ENCODE data around the gene TRERF1. TPM values are rescaled to one million over a fixed set of nuclear protein-coding genes. Genes with fewer than 3 reads are reported as not detected.

TRERF1 gene
- total RNA-seq, 6 experiments from 2014 or later, result 10.5 to 16.4 (median 15.2) TPM

DNA sequence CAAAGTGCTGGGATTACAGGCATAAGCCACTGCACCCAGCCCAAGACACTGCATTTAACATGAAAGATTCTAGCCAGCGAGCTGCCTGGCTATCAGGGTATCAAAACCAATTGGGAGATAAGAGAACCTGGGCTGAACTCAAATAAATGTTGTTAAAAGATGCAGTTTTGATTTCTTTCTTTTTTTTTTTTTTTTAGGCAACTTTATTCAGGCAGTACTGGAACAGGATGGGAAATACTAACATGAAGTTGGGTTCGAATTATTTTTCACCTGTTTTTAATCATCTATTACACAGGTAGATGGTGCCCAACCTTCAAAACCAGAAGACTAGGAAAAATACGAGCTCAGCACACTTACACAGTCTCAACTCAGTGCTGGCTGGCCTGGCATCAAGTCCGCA lies 63.7 kb downstream of the TRERF1 start:
- peaks cover 10% of the 10 kb centered on the region; the same call in 1 of the 2 replicates for H3K4me1 Mint-ChIP-seq (ENCODE audit: low read depth)
- TF ChIP-seq, protein P1, sequence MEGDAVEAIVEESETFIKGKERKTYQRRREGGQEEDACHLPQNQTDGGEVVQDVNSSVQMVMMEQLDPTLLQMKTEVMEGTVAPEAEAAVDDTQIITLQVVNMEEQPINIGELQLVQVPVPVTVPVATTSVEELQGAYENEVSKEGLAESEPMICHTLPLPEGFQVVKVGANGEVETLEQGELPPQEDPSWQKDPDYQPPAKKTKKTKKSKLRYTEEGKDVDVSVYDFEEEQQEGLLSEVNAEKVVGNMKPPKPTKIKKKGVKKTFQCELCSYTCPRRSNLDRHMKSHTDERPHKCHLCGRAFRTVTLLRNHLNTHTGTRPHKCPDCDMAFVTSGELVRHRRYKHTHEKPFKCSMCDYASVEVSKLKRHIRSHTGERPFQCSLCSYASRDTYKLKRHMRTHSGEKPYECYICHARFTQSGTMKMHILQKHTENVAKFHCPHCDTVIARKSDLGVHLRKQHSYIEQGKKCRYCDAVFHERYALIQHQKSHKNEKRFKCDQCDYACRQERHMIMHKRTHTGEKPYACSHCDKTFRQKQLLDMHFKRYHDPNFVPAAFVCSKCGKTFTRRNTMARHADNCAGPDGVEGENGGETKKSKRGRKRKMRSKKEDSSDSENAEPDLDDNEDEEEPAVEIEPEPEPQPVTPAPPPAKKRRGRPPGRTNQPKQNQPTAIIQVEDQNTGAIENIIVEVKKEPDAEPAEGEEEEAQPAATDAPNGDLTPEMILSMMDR (IDR thresholded peaks at IDR 0.05), result no peak
- H3K27ac Mint-ChIP-seq, result no peak overlapping the region
- no peaks in the 10 kb centered on the region for H3K9me3 Mint-ChIP-seq
- DNase-seq, result no peak
- no peak overlapping the region for H3K4me3 Mint-ChIP-seq
- peaks cover 1% of the 10 kb centered on the region for H3K27me3 Mint-ChIP-seq (ENCODE audit: insufficient read depth)
- H3K36me3 Mint-ChIP-seq (ENCODE audit: low read depth), result no peaks in the 10 kb centered on the region

DNA sequence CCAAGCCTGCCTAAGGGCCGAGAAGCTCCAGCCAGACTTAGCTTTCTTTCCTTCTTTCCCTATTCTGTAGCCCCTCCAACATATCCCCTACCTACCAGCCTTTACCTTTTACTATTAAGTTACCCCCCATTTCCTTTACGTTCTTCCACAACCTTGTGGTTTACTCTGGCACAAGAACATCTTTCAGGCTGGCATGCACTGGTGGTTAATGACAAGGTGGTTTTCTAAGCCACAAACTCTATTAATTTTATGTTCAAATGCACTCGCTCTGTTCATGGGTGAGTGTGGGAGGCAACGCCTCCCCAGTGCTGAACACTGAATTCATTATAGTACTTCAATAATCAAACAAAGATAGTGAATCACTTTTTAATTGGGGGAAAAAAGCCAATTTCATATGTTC lies 64.4 kb downstream of the TRERF1 start:
- H3K27me3 Mint-ChIP-seq (ENCODE audit: insufficient read depth), result peaks cover 1% of the 10 kb centered on the region
- H3K27ac Mint-ChIP-seq, result no peak overlapping the region
- 0 out of 2 replicates have a peak, but pooled peaks cover 6% of the 10 kb centered on the region for H3K4me1 Mint-ChIP-seq (ENCODE audit: low read depth)
- H3K4me3 Mint-ChIP-seq, result no peak overlapping the region
- no peaks in the 10 kb centered on the region for H3K9me3 Mint-ChIP-seq
- DNase-seq, result no peak
- H3K36me3 Mint-ChIP-seq (ENCODE audit: low read depth), result no peaks in the 10 kb centered on the region
- TF ChIP-seq, protein P1 (IDR thresholded peaks at IDR 0.05), result no peak

GRCh38 chr6:42385339-42385738 lies 66.4 kb downstream of the TRERF1 start:
- no peak overlapping the region for H3K27ac Mint-ChIP-seq
- H3K27me3 Mint-ChIP-seq (ENCODE audit: insufficient read depth), result peaks cover 1% of the 10 kb centered on the region
- 0 out of 2 replicates have a peak, but pooled peaks cover 6% of the 10 kb centered on the region for H3K4me1 Mint-ChIP-seq (ENCODE audit: low read depth)
- TF ChIP-seq, protein P1 (IDR thresholded peaks at IDR 0.05), result no peak
- no peak for DNase-seq
- H3K36me3 Mint-ChIP-seq (ENCODE audit: low read depth), result no peaks in the 10 kb centered on the region
- H3K4me3 Mint-ChIP-seq, result no peak overlapping the region
- no peaks in the 10 kb centered on the region for H3K9me3 Mint-ChIP-seq

GRCh38 chr6:42383421-42384205 lies 68.1 kb downstream of the TRERF1 start:
- Mint-ChIP-seq H3K4me3 (no peak overlapping the region), H3K27ac (no peak overlapping the region), H3K9me3 (no peaks in the 10 kb centered on the region), H3K27me3 (ENCODE audit: insufficient read depth) (peaks cover 1% of the 10 kb centered on the region; the same call in 1 of the 2 replicates), H3K4me1 (ENCODE audit: low read depth) (0 out of 2 replicates have a peak, but pooled peaks cover 6% of the 10 kb centered on the region), H3K36me3 (ENCODE audit: low read depth) (no peaks in the 10 kb centered on the region)
- DNase-seq, result no peak
- TF ChIP-seq, protein P1 (IDR thresholded peaks at IDR 0.05), result no peak

- no peak for DNase-seq
- Mint-ChIP-seq H3K4me3 (no peak overlapping the region), H3K27me3 (ENCODE audit: insufficient read depth) (peaks cover 1% of the 10 kb centered on the region; the same call in 1 of the 2 replicates), H3K36me3 (ENCODE audit: low read depth) (0 out of 2 replicates have a peak, but pooled peaks cover 5% of the 10 kb centered on the region), H3K27ac (no peak overlapping the region), H3K4me1 (ENCODE audit: low read depth) (0 out of 2 replicates have a peak, but pooled peaks cover 6% of the 10 kb centered on the region), H3K9me3 (no peaks in the 10 kb centered on the region)
- TF ChIP-seq, protein P1 (IDR thresholded peaks at IDR 0.05), result no peak
Measured at GRCh38 chr6:42381850-42382249, 69.9 kb downstream of the TRERF1 start.

Measured in HFFc6 (cell line).